GM13977 (cell line): ENCODE data around the gene ZBTB44.

ENCODE experiments used
- DNase-seq: peaks from one replicate; pipeline ENCODE4 v3.0.0; 2012; ENCODE audit warnings: low spot score
- CTCF ChIP-seq: IDR thresholded peaks from 2 replicates; pipeline ENCODE4 v1.5.1; 2012; ENCODE audit warnings: mild to moderate bottlenecking, control low read depth; ENCODE audit not compliant: insufficient read depth; ENCODE audit errors: extremely low read depth, missing control alignments
- in situ Hi-C: fragments of 300-500 bp; cut with MboI; formaldehyde crosslinking; loops from one replicate; pipeline ENCODE4 v1.12.0; 2022; ENCODE audit warnings: low sequenced_read_pairs, low pct_unique_long_range_greater_than_20kb, mixed read lengths, inconsistent platforms; ENCODE audit not compliant: unreplicated experiment

Gene ZBTB44

GRCh38 chr11:130206141-130206540, 108.6 kb downstream of the ZBTB44 start:
- in situ Hi-C loops: loop anchor here (25.0 kb wide), 2 partner anchors 206 to 656 kb away; no protein-coding TSS in a partner anchor
- no peak for DNase-seq
- no peak for TF ChIP-seq CTCF

DNA sequence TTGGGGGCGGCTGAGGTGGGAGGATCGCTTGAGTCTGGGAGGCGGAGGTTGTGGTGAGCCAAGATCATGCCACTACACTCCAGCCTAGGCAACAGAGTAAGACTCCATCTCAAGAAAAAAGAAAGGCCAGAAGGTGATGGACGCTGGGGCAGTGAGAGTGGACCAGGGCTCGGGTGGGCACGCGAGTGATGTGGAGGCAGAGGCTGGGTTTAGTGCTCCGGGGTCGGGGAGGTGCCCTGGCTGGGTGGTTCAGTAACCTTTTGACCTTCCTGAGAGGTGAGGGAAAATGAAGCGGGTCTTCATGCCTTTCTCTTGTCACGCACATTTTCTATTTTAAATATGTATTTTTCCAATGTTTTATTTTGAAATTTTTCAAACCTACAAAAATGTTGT, 110.0 kb downstream of the ZBTB44 start:
- TF ChIP-seq CTCF: no peak
- in situ Hi-C loops: loop anchor here (25.0 kb wide), 2 partner anchors 208 to 658 kb away; no protein-coding TSS in a partner anchor
- no peak for DNase-seq

DNA sequence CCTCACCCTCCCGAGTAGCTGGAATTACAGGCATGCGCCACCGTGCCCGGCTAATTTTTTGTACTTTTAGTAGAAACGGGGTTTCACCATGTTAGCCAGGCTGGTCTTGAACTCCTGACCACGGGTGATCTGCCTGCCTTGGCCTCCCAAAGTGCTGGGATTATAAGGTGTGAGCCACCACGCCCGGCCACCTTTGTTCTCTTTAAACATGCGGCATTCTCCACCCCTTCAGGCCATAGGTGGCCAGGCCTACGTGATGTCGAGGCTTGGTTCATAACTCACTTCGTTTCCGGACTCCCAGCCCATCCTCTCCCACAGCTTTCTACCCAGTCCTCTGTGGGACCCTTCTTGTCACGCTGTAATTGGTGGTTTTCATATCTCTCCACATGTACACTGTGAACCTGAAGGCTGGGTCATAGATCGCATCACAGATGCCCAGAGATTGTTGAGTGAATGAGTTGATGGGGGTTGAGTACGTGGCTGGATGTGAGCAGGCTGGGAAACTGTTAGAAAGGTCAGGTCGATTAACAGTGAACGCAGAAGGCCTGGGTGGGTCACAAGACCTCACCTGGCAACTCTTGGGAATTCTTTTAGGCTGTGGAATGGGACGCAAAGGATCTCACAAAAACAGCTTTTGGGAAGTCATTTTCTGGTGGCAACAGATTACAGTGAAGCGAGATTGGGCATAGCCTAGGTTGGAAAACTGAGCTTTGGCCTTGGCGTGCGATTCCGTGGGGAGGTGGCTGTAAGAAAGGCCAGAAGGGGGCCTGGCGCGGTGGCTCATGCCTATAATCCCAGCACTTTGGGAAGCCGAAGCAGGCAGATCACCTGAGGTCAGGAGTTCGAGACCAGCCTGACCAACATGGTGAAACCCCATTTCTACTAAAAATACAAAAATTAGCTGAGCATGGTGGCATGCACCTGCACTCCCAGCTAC, 110.7 kb downstream of the ZBTB44 start:
- no peak for TF ChIP-seq CTCF
- in situ Hi-C loops: loop anchor here (25.0 kb wide), 2 partner anchors 208 to 658 kb away; no protein-coding TSS in a partner anchor
- no peak for DNase-seq

DNA sequence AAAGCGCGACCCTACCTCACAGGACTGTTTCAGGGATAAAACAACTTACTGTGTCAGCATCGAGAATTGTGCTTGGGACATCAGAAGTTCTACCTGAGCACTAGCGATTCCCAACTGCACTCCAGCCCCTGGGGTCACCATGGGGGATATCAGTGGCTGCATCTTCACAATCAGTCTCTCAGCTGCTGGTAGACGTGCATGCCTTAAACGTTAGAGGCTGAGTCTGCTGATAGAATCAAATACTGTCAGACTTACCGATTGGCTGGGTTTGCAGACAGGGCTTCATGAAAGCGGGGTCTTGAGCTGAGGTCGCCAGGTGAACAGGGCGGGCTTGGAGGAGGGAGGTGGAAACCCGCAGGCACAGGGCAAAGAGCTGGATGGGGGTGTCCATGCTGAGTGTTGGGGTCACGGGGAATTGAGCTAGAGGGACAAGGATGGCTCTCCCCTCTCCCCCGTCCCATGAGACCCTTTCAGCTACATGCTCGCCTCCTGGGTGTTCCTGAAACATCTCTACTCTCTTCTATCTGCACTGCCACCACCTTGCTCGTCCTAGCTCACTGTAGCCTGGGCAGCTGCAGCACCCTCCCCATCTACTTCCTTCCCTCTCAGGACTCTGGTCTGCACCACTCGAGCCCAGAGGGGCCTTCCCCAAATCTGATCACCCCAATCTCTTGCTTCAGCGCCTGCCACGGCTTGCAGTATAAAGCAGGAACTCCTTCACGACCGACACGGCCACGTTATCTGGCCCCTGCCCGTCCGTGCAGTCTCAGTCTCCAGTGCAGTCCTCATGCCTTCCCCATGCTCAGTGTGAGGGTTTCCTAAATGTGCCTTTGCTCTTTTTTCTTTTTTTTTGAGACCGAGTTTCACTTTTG, 111.7 kb downstream of the ZBTB44 start:
- in situ Hi-C loops: loop anchor here (25.0 kb wide), 2 partner anchors 209 to 659 kb away; no protein-coding TSS in a partner anchor

GRCh38 chr11:130202009-130202817, 112.5 kb downstream of the ZBTB44 start:
- in situ Hi-C loops: loop anchor here (25.0 kb wide), 2 partner anchors 210 to 660 kb away; no protein-coding TSS in a partner anchor
- DNase-seq: no peak
- TF ChIP-seq CTCF: no peak

More for the DNA sequence above, 111.7 kb downstream of the ZBTB44 start:
- no peak for DNase-seq
- no peak for TF ChIP-seq CTCF
